Hematopoietic multipotent progenitor cell treated with erythropoietin and hydrocortisone succinate and interleukin-3 and kit ligand, for 8 days (in vitro differentiated cells): ENCODE results near the gene DCAF8L1.
"Not testable (repeated sequence)": the region's sequence is repeated elsewhere in the genome, so short reads cannot be mapped to it uniquely, and the experiment has no call there.

Source experiments
- DNase-seq: peaks from one replicate; pipeline ENCODE4 v3.0.0-alpha.2; 2015

The DCAF8L1 gene

GRCh38 chrX:27981349-27981748 is at the start of gene DCAF8L1:
DCAF8L1 (minus strand) TSS chrX:27981449; CDS start chrX:27981334, 115 bp downstream.
- no peak for DNase-seq

- DNase-seq: no peak
These were observed 41.1 kb upstream of the DCAF8L1 start for GRCh38 chrX:28022371-28022770.

GRCh38 chrX:28016823-28017222 is 35.6 kb upstream of the DCAF8L1 start:
- no peak for DNase-seq

GRCh38 chrX:28015993-28016392 is 34.7 kb upstream of the DCAF8L1 start:
- DNase-seq: no peak

GRCh38 chrX:28010875-28011274 is 29.6 kb upstream of the DCAF8L1 start:
- peak; percentile 3 for DNase-seq

GRCh38 chrX:27998666-27999065 is 17.4 kb upstream of the DCAF8L1 start:
- DNase-seq: no peak

GRCh38 chrX:27997622-27998021 is 16.4 kb upstream of the DCAF8L1 start:
- no peak for DNase-seq

GRCh38 chrX:27996132-27996531 is 14.9 kb upstream of the DCAF8L1 start:
- DNase-seq: no peak

GRCh38 chrX:27995611-27996010 is 14.4 kb upstream of the DCAF8L1 start:
- DNase-seq: no peak

GRCh38 chrX:27987862-27988646 is 6.8 kb upstream of the DCAF8L1 start:
- no peak for DNase-seq

GRCh38 chrX:27976934-27977333 is 4.3 kb downstream of the DCAF8L1 start:
- not testable (repeated sequence) for DNase-seq

GRCh38 chrX:27976284-27976683 is 5.0 kb downstream of the DCAF8L1 start:
- DNase-seq: no peak

- no peak for DNase-seq
These were observed 12.4 kb downstream of the DCAF8L1 start for GRCh38 chrX:27968878-27969277.

GRCh38 chrX:27968352-27968751 is 12.9 kb downstream of the DCAF8L1 start:
- no peak for DNase-seq

GRCh38 chrX:27966955-27967354 is 14.3 kb downstream of the DCAF8L1 start:
- DNase-seq: no peak

GRCh38 chrX:27966492-27966891 is 14.8 kb downstream of the DCAF8L1 start:
- no peak for DNase-seq

GRCh38 chrX:27965348-27965747 is 15.9 kb downstream of the DCAF8L1 start:
- not testable (repeated sequence) for DNase-seq

- DNase-seq: no peak
These were observed 16.8 kb downstream of the DCAF8L1 start for GRCh38 chrX:27964432-27964831.

- not testable (repeated sequence) for DNase-seq
These were observed 20.8 kb downstream of the DCAF8L1 start for GRCh38 chrX:27960410-27960809.

- no peak for DNase-seq
These were observed 28.1 kb downstream of the DCAF8L1 start for GRCh38 chrX:27953171-27953570.

- DNase-seq: no peak
These were observed 47.9 kb downstream of the DCAF8L1 start for GRCh38 chrX:27933361-27933760.
